HepG2 (cell line): ENCODE data around the gene RHBDF2. TPM values are rescaled to one million over a fixed set of nuclear protein-coding genes. Genes with fewer than 3 reads are reported as not detected.

ENCODE experiments used
- BRD4 ChIP-seq: sonication (generic); formaldehyde crosslinking; IDR thresholded peaks from 2 replicates; pipeline ENCODE4 v1.4.0; 2020; ENCODE audit warnings: missing genetic modification reagents
- CBX2 ChIP-seq, 2 experiments: fragments of 200-600 bp in 1 of 2; sonication (generic); formaldehyde crosslinking in 1 of 2; IDR thresholded peaks; 2 replicates each; pipeline versions ENCODE4 v1.7.0 to v1.8.1; 2018 to 2022; ENCODE audit warnings: low read depth in 2 of 2, low read length in 1 of 2, mild to moderate bottlenecking in 1 of 2, missing genetic modification reagents in 1 of 2
- CERS6 ChIP-seq: sonication (generic); formaldehyde crosslinking; IDR thresholded peaks from 2 replicates; pipeline ENCODE4 v1.5.0; 2020; ENCODE audit warnings: missing genetic modification reagents
- ETV5 ChIP-seq: IDR thresholded peaks from 2 replicates; pipeline ENCODE4 v1.6.1; 2018; ENCODE audit warnings: missing biosample characterization, missing genetic modification reagents, inconsistent platforms, borderline replicate concordance
- FOXK1 ChIP-seq: sonication (generic); formaldehyde crosslinking; IDR thresholded peaks from 2 replicates; pipeline ENCODE4 v1.4.0; 2020; ENCODE audit warnings: low read depth, missing genetic modification reagents, borderline replicate concordance
- JDP2 ChIP-seq: sonication (generic); formaldehyde crosslinking; IDR thresholded peaks from 2 replicates; pipeline ENCODE4 v1.8.1; 2022; ENCODE audit warnings: missing genetic modification reagents, borderline replicate concordance
- MTA3 ChIP-seq: sonication (generic); formaldehyde crosslinking; IDR thresholded peaks from 2 replicates; pipeline ENCODE4 v1.4.0; 2020; ENCODE audit warnings: missing genetic modification reagents
- NFE2L2 ChIP-seq: fragments of 150-350 bp; IDR thresholded peaks from 2 replicates; pipeline ENCODE4 v1.6.1; 2014; ENCODE audit warnings: low read length
- NR2F1 ChIP-seq, 2 experiments: fragments of 450-650 bp in 1 of 2; formaldehyde crosslinking in 1 of 2; IDR thresholded peaks; 2 replicates each; pipeline versions ENCODE4 v1.5.0 to v1.6.1; 2016 to 2020; ENCODE audit warnings: mild to moderate bottlenecking in 1 of 2, missing compliant biosample characterization in 1 of 2, missing genetic modification reagents in 1 of 2, moderate library complexity in 1 of 2
- PAX8 ChIP-seq: sonication (generic); formaldehyde crosslinking; IDR thresholded peaks from 2 replicates; pipeline ENCODE4 v1.8.0; 2022; ENCODE audit warnings: mild to moderate bottlenecking, missing genetic modification reagents, borderline replicate concordance
- PRDM10 ChIP-seq: sonication (generic); formaldehyde crosslinking; IDR thresholded peaks from 2 replicates; pipeline ENCODE4 v1.4.0; 2020; ENCODE audit warnings: low read depth, missing genetic modification reagents
- RFX3 ChIP-seq: IDR thresholded peaks from 2 replicates; pipeline ENCODE4 v1.6.1; 2016; ENCODE audit warnings: missing biosample characterization, missing genetic modification reagents
- RXRA ChIP-seq: sonication (generic); formaldehyde crosslinking; IDR thresholded peaks from 2 replicates; pipeline ENCODE4 v1.5.1; 2020; ENCODE audit warnings: missing genetic modification reagents
- TFDP2 ChIP-seq: sonication (generic); formaldehyde crosslinking; IDR thresholded peaks from 2 replicates; pipeline ENCODE4 v1.4.0; 2020; ENCODE audit warnings: missing genetic modification reagents
- ZIK1 ChIP-seq: sonication (generic); formaldehyde crosslinking; IDR thresholded peaks from 2 replicates; pipeline ENCODE4 v1.5.0; 2020; ENCODE audit warnings: mild to moderate bottlenecking, low read depth, missing genetic modification reagents, borderline replicate concordance
- ZNF234 ChIP-seq: sonication (generic); formaldehyde crosslinking; conservative IDR thresholded peaks from 2 replicates; pipeline ENCODE4 v1.5.1; 2020; ENCODE audit warnings: mild to moderate bottlenecking, missing genetic modification reagents
- ZNF496 ChIP-seq: sonication (generic); formaldehyde crosslinking; IDR thresholded peaks from 2 replicates; pipeline ENCODE4 v1.8.1; 2023; ENCODE audit warnings: mild to moderate bottlenecking, moderate library complexity, missing genetic modification reagents; ENCODE audit not compliant: insufficient replicate concordance
- ZNF563 ChIP-seq: sonication (generic); formaldehyde crosslinking; IDR thresholded peaks from 2 replicates; pipeline ENCODE4 v1.8.0; 2022; ENCODE audit warnings: mild to moderate bottlenecking, moderate library complexity, missing genetic modification reagents
- ZNF607 ChIP-seq: sonication (generic); formaldehyde crosslinking; IDR thresholded peaks from 2 replicates; pipeline ENCODE4 v1.5.1; 2020; ENCODE audit warnings: missing genetic modification reagents, mild to moderate bottlenecking, borderline replicate concordance
- ZNF749 ChIP-seq: sonication (generic); formaldehyde crosslinking; IDR thresholded peaks from 2 replicates; pipeline ENCODE4 v1.8.0; 2022; ENCODE audit warnings: mild to moderate bottlenecking, missing genetic modification reagents, moderate library complexity, borderline replicate concordance
- polyA plus RNA-seq, 8 experiments: library from polyadenylated mRNA; depleted of rRNA in 3 of 8; stranded (reverse) in 7 of 8; unstranded in 1 of 8; fragments of >200 nt; fragmentation: Illumina TruSeq in 4 of 8; extraction: Trizol in 4 of 8; gene quantifications; 2 replicates each; pipeline versions ENCODE4 v1.2.1 to v1.2.3, GENCODE V29; 2011 to 2016; ENCODE audit warnings: low read depth in 4 of 8, missing spikeins in 1 of 8, mixed read lengths in 1 of 8; ENCODE audit not compliant: insufficient read depth in 1 of 8
- total RNA-seq, 5 experiments: library from RNA; depleted of rRNA; stranded (reverse); fragments of >200 nt; fragmentation: Illumina TruSeq; extraction: Trizol; gene quantifications; 2 replicates each; pipeline ENCODE4 v1.2.3, GENCODE V29; 2016; ENCODE audit warnings: low read depth in 1 of 5
- TF ChIP-seq, protein P1 (sequence below): sonication (generic); formaldehyde crosslinking; IDR thresholded peaks from 2 replicates; pipeline ENCODE4 v1.8.1; 2022; ENCODE audit warnings: mild to moderate bottlenecking, missing genetic modification reagents

RHBDF2 gene
- total and polyA plus RNA-seq, 2 of the 13 experiments (the other 11 are each of a cell fraction or from before 2014, with no cell fraction given) = 7.8 to 24.2 TPM

DNA sequence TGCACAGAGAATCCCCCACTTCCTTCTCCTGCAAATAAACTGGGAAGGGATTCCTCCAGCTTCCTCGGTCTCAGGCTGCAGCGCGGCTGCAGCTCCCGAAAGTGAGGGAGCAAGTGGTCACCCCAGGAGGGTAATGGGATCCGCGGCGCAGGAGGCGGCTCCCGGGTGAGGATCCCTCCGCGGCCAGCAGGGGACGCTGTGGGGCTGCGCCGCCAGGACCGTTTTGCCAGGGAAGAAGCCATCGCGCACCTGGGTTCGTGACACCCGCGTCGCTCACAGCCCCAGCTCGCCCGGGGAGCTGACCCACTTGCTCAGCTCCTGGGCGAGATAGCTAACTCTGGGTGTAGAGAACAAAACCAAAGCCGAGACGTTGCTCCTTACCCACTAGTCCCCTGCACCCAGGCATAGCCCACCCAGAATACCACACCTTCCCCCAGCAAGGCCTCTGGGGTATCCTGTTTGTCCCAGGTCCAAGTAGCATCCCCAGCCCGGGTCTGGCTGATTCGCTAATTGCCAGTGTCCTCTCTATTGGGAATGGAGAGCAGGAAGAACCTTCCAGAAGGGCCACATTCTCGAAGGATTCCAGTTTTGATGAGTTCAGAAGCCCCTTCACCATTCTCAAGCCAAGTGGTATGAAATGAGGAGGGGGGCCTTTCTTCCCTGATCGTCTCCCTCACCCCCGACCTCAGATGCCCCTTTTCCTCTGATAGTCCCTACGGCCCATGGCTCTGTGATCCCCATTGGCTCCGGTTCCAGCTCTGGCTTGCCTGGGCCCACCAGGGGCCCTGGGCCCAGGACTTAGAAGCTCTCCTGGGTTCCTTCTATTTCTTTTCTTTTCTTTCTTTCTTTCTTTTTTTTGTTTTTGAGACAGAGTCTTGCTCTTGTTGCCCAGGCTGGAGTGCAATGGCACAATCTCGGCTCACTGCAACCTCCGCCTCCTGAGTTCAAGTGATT is 22.1 kb upstream of the RHBDF2 start (continued):
- TF ChIP-seq, protein P1, sequence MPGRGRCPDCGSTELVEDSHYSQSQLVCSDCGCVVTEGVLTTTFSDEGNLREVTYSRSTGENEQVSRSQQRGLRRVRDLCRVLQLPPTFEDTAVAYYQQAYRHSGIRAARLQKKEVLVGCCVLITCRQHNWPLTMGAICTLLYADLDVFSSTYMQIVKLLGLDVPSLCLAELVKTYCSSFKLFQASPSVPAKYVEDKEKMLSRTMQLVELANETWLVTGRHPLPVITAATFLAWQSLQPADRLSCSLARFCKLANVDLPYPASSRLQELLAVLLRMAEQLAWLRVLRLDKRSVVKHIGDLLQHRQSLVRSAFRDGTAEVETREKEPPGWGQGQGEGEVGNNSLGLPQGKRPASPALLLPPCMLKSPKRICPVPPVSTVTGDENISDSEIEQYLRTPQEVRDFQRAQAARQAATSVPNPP (CRISPR knock-in tag) = no peak
- no peak for TF ChIP-seq CERS6 (CRISPR knock-in tag)
- TF ChIP-seq ETV5 (CRISPR knock-in tag) = no peak
- peak; percentile 79 for TF ChIP-seq RXRA (CRISPR knock-in tag)
- 0 out of 2 replicates have a peak, but pooled peaks have one; percentile 21 for TF ChIP-seq BRD4 (CRISPR knock-in tag)
- TF ChIP-seq TFDP2 (CRISPR knock-in tag) = peak; percentile 54; the same call in 1 of the 2 replicates
- no peak for TF ChIP-seq PAX8 (CRISPR knock-in tag)
- no peak for TF ChIP-seq ZNF234 (CRISPR knock-in tag)
- TF ChIP-seq RFX3 = no peak
- TF ChIP-seq ZNF496 = no peak
- TF ChIP-seq JDP2 (CRISPR knock-in tag) = no peak
- peak; percentile 59; the same call in 1 of the 2 replicates for TF ChIP-seq FOXK1
- no peak for TF ChIP-seq MTA3
- peak; percentile 82; the same call in 1 of the 2 replicates for TF ChIP-seq ZNF607 (CRISPR knock-in tag)
- TF ChIP-seq ZNF563 (CRISPR knock-in tag) = no peak
- no peak for TF ChIP-seq CBX2 (IDR thresholded peaks at IDR 0.05; ENCODE audit: low read depth, low read length)
- TF ChIP-seq CBX2 (CRISPR knock-in tag; IDR thresholded peaks at IDR 0.05; ENCODE audit: low read depth) = no peak; the same call in 1 of the 2 replicates
- no peak for TF ChIP-seq ZNF749 (CRISPR knock-in tag)
- TF ChIP-seq PRDM10 (CRISPR knock-in tag) = peak; percentile 40; the same call in 1 of the 2 replicates
- TF ChIP-seq ZIK1 = 0 out of 2 replicates have a peak, but pooled peaks have one; percentile 39
- TF ChIP-seq NR2F1 (CRISPR knock-in tag; IDR thresholded peaks at IDR 0.05) = no peak
- TF ChIP-seq NFE2L2 = no peak
